Epithelial cell of esophagus (primary cell): ENCODE measurements around the gene AP2A2.

Experiments used
- DNase-seq: peaks from one replicate; pipeline ENCODE4 v3.0.0; 2010; ENCODE audit warnings: low read depth
- H3K4me3 ChIP-seq: 2 replicates; pipeline ENCODE4 v1.5.1; 2011; ENCODE audit warnings: mild to moderate bottlenecking, low read length, control low read depth
- TF ChIP-seq, protein P1 (sequence below): IDR thresholded peaks from 2 replicates; pipeline ENCODE4 v1.5.1; 2011; ENCODE audit warnings: low read depth, mild to moderate bottlenecking, low read length, control low read depth, inconsistent platforms; ENCODE audit not compliant: insufficient read depth; ENCODE audit errors: missing control alignments

Gene AP2A2

DNA sequence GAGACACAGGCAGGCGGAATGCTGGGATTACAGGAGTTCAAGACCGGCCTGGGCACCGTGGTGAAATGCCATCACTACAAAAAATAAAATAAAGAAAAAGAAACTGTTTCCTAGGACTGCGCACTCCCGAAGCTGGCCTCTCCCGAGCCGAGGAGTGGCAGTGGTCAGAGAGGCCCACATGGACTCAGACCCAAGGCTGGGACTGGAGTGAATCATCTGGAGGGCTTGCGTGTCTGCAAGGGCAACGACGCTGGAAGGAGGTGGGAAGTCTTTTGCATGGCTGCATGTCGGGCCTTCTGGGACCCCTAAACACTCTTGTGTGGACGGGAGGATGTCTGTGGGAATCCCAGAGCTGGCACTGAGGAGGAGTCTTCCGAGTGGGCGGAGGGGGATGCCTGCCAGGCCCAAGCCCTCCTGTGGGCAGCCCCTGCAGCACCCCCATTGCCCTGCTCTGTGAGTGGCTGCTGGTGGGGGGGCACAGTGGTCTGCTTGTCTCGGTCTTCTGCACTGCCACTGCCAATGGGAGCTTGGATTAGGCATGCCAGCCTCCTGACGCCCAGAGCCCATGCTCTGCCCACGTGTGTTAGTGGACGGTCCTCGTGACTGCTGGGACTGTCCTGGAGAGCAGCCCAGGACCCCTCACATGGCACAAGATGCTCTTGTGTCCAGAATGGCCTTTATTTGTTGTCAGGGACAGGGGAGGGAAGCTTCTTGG, 1.8 kb upstream of the AP2A2 start:
- H3K4me3 ChIP-seq = no peak overlapping the region
- DNase-seq = no peak
- TF ChIP-seq, protein P1, sequence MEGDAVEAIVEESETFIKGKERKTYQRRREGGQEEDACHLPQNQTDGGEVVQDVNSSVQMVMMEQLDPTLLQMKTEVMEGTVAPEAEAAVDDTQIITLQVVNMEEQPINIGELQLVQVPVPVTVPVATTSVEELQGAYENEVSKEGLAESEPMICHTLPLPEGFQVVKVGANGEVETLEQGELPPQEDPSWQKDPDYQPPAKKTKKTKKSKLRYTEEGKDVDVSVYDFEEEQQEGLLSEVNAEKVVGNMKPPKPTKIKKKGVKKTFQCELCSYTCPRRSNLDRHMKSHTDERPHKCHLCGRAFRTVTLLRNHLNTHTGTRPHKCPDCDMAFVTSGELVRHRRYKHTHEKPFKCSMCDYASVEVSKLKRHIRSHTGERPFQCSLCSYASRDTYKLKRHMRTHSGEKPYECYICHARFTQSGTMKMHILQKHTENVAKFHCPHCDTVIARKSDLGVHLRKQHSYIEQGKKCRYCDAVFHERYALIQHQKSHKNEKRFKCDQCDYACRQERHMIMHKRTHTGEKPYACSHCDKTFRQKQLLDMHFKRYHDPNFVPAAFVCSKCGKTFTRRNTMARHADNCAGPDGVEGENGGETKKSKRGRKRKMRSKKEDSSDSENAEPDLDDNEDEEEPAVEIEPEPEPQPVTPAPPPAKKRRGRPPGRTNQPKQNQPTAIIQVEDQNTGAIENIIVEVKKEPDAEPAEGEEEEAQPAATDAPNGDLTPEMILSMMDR = no peak

DNA sequence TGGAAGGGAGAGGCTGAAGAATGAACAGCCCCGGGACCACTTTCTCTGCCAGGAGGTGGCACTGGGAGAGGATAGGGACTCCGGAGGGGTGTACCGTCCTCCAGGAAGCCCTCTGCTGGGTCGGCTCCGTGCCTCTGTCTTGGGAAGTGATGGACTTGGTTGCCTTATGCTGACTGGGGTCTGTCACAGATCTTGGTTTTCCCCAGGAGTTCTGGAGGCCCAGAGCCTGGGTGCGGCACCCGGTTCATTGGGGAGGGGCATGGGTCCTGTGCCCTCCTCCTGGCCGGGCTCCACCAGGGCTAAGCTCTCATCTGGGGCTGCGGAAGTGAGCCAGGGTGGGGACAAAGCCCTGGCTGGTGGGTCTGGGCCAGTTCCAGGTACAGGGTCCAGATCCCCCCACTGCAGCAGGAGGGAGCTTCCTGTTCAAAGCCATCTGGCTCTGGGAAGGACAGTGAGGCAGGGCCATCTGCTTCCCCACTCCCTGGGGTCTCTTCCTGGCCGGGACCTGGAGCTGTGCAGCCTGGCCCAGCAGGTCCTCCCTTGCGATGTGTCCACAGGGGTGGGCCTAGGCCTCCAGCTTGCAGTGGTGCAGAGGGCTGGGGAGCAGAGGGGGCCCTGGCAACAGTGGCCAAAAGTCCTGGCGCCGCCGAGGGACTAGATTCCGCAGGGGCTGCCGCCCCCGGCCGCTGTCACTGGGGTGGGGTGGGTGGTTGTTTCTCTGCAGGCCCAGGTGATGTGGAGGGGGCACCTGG, 1.1 kb upstream of the AP2A2 start:
- no peak for DNase-seq
- TF ChIP-seq, protein P1 = no peak

DNA sequence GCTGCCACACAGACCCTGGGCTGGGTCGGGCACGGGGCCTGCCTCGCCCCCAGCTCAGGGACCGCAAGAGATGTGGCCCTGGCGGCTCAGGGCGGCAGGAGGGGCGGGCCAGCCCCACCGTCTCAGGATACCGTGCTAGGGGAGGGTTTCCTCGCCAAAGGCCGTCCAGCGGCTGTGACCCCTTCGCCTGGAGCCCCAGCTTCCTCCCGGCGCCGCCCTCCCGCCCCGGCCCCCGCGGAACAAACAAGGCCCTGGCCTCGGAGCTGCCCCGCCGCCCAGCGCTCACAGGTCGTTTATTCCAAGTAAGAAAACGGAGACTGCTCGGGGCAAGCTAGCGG, 543 bp upstream of the AP2A2 start:
- TF ChIP-seq, protein P1 = no peak
- no peak for DNase-seq
- H3K4me3 ChIP-seq = peak overlapping the region; percentile 21

More for the DNA sequence above, 1.1 kb upstream of the AP2A2 start:
- H3K4me3 ChIP-seq = no peak overlapping the region

DNA sequence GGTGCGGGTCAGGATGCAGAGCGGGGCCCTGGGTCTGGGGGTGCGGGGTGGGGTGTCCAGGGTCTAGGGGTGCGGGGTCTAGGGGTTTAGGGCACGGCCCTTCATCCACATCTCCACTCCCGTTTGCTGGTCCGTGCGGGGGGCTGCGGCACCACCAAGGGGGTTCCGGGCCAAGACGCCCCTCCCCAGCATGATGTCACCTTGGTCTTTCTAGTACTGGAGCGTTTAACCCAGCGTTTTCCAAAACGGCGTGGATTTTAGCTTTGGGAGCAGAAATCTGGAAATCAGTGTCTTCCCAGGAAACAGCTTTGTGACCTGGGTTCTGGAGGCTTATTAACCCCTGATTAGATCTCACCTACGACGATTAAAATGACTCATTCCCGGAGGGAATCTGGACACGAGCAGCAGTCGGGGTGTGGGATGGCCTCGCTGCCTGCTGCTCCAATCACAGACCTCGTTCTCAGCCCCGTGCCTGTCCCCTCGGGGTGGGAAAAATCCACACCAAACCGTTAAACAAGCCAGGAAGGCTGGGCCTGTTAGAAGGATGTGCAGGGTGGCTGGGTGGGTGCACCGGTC, 759 bp downstream of the AP2A2 start:
- peak; percentile 70 for DNase-seq
- H3K4me3 ChIP-seq = peak overlapping the region; percentile 77
- TF ChIP-seq, protein P1 = no peak

DNA sequence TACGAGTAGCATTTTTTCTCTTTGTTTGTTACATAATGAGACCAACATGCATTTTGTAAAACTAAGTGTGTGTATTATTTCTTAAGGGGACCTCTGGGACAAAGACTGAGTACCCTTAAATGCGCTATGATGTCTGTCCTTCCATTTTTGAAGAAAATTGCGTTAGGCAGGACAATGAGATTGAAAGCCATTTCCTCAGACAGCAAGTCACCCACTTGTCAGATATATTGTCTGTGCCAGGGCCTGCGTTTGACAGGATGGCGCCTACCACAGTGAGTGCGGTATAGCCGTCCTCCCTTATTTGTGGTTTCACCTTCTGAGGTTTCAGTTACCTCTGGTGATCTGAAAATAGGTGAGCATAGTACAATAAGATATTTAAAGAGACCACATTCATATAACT, 2.2 kb downstream of the AP2A2 start:
- TF ChIP-seq, protein P1 = no peak
- no peak overlapping the region for H3K4me3 ChIP-seq
- DNase-seq = no peak

DNA sequence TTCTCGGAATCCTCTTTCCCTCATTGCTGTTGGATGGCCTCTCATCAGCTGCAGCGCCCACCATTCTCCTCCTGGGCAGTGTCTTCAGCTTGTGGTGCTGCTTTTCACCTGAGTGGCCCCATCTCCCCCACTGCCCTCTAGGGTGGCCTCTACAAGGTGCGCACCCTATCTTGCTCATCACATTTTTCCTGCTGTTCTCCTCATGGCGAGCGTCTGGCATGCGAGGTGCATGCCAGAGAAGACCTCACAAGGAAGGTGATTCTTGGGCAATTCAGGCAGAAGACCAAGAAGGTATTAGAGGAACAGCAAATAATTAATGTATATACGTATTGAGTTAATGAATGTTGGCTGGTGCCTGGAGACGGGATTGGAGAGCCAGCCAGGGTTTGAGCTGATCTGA, 3.1 kb downstream of the AP2A2 start:
- no peak overlapping the region for H3K4me3 ChIP-seq
- TF ChIP-seq, protein P1 = no peak
- DNase-seq = no peak
